GM04504 (cell line): ENCODE data around the gene ITGAV.
A peak's percentile ranks its signal among the peaks of the same experiment; 100 is the strongest.

Experiments used
- DNase-seq: peaks from one replicate; pipeline ENCODE4 v3.0.0-alpha.2; 2012; ENCODE audit warnings: low read depth

ITGAV gene

DNA sequence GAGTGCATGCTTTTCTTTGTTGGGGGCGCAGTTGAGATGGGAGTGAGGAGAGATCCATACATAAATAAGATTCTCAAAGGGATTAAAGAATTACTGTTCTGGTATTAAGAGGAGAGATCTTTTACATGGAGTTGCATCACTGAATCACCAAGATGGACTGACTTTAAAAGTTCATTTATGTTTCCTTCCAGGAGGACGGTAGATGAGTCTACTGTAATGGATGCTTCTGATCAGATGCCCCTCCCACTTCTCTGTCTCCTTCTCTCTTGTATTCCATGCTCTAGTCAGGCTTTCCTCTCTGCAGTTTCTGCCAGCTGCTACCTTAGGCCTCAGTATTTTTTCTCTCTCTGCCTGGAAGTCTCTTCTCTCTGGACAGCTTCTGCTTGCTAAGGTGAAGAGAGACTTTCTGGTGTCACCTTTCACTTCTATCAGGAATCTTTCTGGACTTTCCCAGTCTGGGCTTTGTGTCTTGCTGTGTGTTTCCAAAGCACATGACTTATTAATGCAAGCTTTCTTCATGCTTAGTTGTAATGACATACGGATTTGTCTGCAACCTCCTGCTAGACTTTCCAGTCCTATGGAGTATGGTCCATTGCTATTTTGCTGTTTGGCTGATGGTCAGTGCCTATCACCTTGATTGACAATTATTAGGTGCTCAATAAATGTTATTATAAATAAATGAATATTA lies 127.6 kb downstream of the ITGAV start:
- DNase-seq = no peak

DNA sequence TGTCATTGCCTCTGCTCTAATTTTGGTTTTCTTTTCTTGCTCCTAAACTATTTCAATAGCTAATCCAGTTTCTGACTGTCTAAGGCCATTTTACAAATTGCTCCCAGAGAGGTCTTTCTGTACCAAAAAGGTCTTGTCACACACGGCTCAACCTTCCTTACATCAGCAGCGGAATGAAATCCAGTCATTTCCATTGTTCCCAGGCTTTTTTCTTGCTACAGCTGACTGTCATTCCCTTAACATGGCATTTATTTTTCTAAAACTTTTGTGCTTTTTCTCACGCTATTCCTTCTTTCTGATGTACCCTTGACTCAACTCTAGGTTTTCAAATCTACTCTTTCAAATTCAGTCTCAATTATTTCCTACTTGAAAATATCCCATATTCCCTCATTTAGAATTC lies 128.3 kb downstream of the ITGAV start:
- no peak for DNase-seq

DNA sequence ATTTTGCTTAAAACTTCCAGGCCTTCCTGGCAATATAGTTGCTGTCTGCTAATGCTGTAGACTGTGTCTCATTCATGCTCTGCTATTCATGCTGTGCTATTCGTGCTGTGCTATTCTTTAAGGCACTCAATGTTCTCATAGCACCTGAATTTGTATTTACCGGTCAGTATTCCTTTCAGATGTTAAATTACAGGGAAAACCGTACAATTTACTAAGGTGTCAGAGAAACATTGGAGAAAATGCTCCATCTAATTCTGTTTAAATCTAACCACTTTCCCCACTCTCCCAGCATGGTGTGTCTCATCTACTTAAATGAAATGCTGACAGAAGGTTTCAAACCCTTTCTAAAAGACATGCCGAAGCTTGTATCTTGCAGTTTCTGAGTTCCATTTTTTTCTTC lies 129.0 kb downstream of the ITGAV start:
- DNase-seq = no peak

DNA sequence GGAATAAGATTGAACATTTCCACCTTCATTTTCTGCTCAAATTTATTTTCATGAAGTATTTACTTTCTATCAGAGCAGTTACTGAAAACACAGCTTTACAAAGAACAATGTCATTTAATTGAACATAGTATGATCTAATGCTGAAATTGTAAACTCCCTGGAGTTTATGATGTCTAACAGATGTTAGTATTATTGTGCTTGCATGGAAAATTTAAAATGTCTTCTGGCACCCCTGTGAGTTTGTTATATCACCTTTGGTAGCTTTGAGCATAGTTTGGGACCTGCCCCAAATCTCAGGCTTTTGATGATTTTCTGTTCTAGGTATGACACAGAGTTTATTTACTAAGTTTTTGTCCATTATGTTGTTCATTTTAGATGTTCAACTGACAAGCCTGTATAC lies 132.1 kb downstream of the ITGAV start:
- DNase-seq = no peak

DNA sequence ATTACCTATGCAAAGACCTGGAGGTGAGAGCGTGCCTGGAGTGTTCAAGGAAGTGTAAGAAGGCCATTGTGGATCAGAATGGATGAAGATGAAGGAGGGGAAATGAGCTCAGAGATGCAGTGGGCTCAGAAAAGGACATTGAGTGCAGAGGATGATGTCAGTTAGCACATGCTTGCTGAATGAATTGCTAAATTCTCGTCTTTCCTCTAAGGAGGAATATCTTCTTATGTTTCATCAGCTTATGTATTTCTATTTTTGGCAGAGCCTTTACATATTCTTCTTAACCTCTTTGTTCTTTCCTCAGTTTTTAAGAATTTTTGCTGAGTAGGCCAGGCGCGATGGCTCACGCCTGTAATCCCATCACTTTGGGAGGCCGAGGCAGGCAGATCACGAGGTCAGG lies 134.9 kb downstream of the ITGAV start:
- DNase-seq = no peak

DNA sequence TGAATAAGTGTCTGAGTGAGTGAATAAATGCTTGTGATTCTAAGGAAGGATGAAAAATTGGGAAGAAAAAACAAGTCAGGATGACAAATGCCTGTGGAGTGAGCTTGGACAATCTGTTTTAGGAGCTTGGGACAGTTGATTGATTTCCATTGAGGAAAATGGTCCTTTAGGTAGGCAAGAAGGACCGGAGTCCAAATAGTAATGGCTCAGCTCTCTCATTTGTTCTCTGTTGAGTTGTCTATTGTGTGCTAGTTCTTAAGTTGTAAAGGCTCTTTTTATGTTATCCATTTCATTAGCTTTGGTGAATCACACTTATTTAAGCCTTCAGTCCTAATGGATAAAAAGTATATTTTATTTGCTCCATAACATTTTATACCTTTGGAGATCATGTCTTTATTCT lies 135.9 kb downstream of the ITGAV start:
- DNase-seq = no peak

DNA sequence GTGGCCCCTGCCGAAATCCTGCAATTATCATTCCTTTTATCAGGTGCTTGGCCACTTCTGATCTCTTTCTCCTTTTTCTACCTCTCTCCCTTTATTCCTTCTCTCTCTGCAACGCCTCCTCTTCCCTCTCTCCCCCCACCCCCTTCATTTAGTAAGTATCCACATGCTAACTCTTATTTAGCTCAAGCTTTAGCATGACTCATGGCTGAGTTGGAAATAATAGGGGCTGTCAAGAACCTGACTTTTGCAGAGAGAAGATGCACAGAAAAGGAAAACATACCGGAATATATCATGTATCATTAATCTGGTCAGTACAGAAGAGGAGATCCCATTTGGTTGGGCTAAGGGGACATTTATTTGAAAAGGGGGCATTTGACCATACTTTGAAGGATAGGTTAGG lies 137.1 kb downstream of the ITGAV start:
- peak; percentile 7 for DNase-seq

DNA sequence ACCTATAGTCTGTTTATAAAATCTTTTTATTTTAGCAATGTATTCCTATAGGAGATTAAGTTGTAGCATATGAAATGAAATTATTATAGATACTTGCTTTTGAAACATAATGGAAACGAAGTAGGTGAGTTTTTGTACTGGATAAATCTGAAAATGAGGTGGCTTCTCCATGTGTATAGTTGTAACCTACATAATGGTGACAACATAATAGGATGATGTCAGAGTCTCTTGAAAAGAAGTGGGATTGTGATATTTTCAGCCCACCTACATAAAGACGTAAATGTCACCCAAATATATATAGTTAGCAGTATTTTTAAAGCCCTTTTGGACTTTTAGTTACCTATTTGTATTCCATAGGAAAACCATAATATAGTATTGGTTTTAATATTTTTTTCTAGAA lies 138.8 kb downstream of the ITGAV start:
- DNase-seq = no peak
